SHP77 treated with DMSO at 0.1 percent for 48 hours (cell line): ENCODE data around the gene NAT16.
"Not testable (repeated sequence)": the region's sequence is repeated elsewhere in the genome, so short reads cannot be mapped to it uniquely, and the experiment has no call there.

ENCODE experiments used
- DNase-seq: peaks from one replicate; lab custom pipeline; 2025; lab: John Stamatoyannopoulos, UW

NAT16 gene

DNA sequence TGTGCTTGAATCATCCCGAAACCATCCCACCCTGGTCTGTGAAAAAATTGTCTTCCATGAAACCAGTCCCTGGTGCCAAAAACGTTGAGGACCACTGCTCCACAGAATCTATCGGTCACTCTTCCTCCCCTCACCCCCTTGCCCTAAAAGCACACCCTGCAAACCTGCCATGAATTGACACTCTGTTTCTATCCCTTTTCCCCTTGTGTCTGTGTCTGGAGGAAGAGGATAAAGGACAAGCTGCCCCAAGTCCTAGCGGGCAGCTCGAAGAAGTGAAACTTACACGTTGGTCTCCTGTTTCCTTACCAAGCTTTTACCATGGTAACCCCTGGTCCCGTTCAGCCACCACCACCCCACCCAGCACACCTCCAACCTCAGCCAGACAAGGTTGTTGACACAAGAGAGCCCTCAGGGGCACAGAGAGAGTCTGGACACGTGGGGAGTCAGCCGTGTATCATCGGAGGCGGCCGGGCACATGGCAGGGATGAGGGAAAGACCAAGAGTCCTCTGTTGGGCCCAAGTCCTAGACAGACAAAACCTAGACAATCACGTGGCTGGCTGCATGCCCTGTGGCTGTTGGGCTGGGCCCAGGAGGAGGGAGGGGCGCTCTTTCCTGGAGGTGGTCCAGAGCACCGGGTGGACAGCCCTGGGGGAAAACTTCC, 54.0 kb downstream of the NAT16 start:
- DNase-seq: no peak

DNA sequence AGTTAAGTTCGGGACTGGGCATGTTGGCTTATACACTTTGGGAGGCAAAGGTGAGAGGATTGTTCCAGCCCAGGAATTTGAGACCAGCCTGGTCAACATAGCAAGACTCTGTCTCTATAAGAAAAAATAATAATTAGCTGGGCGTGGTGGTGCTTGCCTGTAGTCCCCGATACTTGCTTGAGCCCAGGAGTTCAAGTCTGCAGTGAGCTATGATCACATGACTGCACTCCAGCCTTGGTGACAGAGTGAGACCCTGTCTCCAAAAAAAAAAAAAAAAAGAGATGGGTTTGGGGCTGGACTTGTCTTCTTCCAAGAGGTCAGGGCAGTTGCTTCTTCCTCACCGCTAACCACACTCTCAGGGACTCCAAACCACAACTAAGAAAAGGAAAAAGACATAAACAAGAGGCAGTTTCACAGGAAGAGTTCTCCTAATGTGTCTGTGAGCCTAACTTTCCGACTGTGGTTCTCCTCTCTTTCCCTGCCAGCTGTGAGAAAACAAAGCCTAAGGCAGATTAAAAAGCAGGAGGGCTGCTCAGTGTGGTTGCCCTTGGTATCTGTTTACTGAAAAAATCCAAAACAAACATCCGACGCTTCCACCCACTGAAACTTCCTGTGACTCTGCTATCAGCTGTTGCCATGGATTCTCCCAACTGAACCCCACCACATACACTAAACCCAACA, 55.6 kb downstream of the NAT16 start:
- no peak for DNase-seq

DNA sequence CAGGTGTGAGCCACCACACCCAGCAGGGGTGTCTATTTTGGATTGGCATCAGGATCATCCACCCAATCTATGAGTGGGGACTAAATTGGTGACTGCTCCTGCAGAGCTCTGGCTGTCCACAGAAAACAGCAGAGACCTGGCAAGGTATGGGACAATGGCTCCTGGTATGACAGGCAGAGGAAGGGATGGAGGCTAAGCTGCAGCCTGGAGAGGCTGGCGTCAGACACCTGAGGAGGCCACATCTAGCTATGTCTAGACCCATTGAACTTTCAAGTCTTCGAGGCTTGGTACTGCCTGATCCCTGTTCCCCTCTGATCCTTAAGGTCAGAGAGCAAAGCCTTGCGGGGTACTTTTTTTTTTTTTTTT, 56.4 kb downstream of the NAT16 start:
- DNase-seq: no peak

DNA sequence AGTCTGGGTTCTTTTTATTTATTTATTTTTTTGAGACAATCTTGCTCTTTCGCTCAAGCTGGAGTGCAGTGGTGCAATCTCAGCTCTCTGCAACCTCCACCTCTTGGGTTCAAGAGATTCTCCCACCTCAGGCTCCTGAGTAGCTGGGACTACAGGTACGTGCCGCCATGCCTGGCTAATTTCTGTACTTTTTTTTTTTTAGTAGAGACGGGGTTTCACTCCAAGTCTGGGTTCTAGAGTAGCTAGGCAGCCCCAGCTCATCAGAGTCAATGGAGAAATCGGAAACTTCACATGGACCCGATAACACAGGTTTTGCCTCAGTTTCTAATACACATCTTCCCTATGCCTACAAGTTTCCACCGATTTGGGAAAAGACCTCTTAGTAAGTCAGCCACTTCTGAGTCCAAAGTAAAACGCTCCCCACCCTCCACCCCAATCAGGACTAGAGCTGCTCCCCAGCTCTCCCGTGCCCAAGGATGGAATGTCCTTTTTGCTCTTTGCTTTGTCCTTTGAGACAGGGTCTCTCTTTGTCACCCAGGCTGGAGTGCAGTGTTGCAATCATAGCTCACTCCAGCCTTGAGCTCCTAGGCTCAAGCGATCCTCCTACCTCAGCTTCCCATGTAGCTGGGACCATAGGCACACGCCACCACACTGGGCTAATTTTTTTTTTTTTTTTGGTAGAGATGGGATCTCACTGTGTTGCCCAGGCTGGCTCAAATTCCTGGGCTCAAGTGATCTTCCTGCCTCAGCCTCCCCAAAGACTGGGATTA, 57.0 kb downstream of the NAT16 start:
- DNase-seq: no peak

DNA sequence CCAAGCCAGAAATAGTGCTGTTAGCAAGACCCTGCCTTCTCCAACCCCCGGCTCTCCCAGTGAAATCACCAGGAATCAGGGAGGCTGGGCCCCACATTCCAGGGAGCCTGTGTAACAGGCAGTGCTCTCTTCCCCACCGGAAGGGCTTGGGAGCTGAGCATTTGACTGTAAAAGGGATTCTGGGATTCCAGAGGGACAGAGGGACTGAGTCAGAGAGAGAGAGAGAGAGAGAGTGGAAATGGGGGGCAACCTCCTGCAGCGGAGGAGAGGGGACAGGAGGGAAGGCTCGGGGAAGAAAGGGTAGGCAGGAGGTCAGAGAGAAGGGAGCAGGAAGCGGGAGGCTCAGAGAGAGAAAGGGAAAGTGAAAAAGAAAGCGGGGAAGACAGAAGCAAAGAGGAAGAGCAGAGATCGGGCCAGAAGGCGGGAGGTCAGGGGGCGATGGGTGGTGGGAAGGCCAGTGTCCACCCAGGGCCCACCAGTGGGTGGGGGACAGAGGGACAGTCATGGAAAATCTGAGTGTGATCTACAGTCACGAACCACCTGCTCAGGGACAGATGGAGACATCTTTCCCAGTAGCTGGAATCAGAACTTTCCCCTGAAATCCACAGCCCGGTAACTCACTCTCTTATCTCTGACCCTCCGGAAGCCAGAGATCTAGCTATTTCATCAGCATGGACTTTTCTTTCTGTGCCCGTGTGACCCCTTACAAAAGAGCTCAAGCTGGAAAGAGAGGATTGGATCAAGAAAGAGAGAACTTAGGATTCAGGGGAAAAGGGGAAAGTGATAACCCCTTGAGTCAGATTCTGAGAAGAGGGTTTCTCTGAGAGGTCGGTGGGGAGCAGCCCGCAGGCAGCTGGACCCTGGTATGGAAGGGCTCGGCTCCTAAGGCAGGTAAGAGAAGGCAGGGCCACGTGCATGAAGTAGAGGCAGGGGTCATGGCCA, 57.8 kb downstream of the NAT16 start:
- DNase-seq: no peak

DNA sequence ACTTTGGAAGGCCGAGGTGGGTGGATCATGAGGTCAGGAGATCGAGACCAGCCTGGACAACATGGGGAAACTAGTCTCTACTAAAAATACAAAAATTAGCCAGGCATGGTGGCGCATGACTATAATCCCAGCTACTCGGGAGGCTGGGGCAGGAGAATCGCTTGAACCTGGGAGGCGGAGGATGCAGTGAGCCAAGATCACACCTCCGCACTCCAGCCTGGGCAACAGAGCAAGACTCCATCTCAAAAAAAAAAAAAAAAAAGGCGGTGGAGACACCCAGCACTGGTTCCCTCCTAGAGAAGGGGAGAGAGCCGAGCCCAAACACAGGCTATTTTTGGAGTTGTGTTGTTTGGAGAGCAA, 58.5 kb downstream of the NAT16 start:
- DNase-seq: not testable (repeated sequence)
